HFFc6 (cell line): ENCODE data around the gene LMAN2. TPM values are rescaled to one million over a fixed set of nuclear protein-coding genes. Genes with fewer than 3 reads are reported as not detected.

Experiments
- DNase-seq: peaks from one replicate; pipeline ENCODE4 v3.0.0-alpha.2; 2018
- H3K27ac Mint-ChIP-seq: 2 replicates; pipeline ENCODE4 v1.8.0; 2020; ENCODE audit warnings: mild to moderate bottlenecking, mixed read lengths
- H3K27me3 Mint-ChIP-seq: 2 replicates; pipeline ENCODE4 v1.8.0; 2021; ENCODE audit warnings: mild to moderate bottlenecking, moderate library complexity, mixed read lengths; ENCODE audit not compliant: insufficient read depth
- H3K36me3 Mint-ChIP-seq: 2 replicates; pipeline ENCODE4 v1.8.0; 2021; ENCODE audit warnings: low read depth, mixed read lengths
- H3K4me1 Mint-ChIP-seq: 2 replicates; pipeline ENCODE4 v1.8.0; 2020; ENCODE audit warnings: low read depth, mixed read lengths
- H3K4me3 Mint-ChIP-seq: 2 replicates; pipeline ENCODE4 v1.8.0; 2020; ENCODE audit warnings: mild to moderate bottlenecking, moderate library complexity, mixed read lengths
- H3K9me3 Mint-ChIP-seq: 2 replicates; pipeline ENCODE4 v1.8.0; 2020; ENCODE audit warnings: mild to moderate bottlenecking, mixed read lengths
- CTCF ChIP-seq: fragments of 200-600 bp; sonication (generic); IDR thresholded peaks from 2 replicates; pipeline ENCODE4 v1.5.0; 2021; ENCODE audit warnings: antibody characterized with exemption, mild to moderate bottlenecking
- total RNA-seq, 6 experiments: library from RNA; stranded (reverse); fragmentation: NEBNext Ultra II Directional; extraction: Animal tissue kit (Norgen Biotek cat#: 25700); gene quantifications; 2 replicates in 1 of 6; 3 replicates in 5 of 6; pipeline ENCODE4 v1.2.3, GENCODE V29; 2021

The LMAN2 gene
- total RNA-seq, 6 experiments from 2014 or later, result 153 to 169 (median 164) TPM

- peaks cover 11% of the 10 kb centered on the region for H3K4me1 Mint-ChIP-seq
- DNase-seq, result no peak
- H3K27me3 Mint-ChIP-seq, result peaks cover 23% of the 10 kb centered on the region
- H3K4me3 Mint-ChIP-seq, result no peak overlapping the region
- TF ChIP-seq CTCF, result no peak
- no peaks in the 10 kb centered on the region; the same call in 1 of the 2 replicates for H3K36me3 Mint-ChIP-seq
- H3K27ac Mint-ChIP-seq, result no peak overlapping the region
- no peaks in the 10 kb centered on the region for H3K9me3 Mint-ChIP-seq
Observed at GRCh38 chr5:177372034-177372896, 20.8 kb upstream of the LMAN2 start.

GRCh38 chr5:177371120-177372033 lies 19.9 kb upstream of the LMAN2 start:
- TF ChIP-seq CTCF, result no peak
- no peaks in the 10 kb centered on the region; the same call in 1 of the 2 replicates for H3K36me3 Mint-ChIP-seq
- H3K27ac Mint-ChIP-seq, result no peak overlapping the region
- no peak for DNase-seq
- H3K4me3 Mint-ChIP-seq, result no peak overlapping the region
- peaks cover 23% of the 10 kb centered on the region for H3K27me3 Mint-ChIP-seq
- H3K4me1 Mint-ChIP-seq, result peaks cover 18% of the 10 kb centered on the region
- no peaks in the 10 kb centered on the region for H3K9me3 Mint-ChIP-seq

- peak; percentile 51 for TF ChIP-seq CTCF
- Mint-ChIP-seq H3K27me3 (peaks cover 18% of the 10 kb centered on the region), H3K4me1 (peaks cover 21% of the 10 kb centered on the region), H3K4me3 (no peak overlapping the region), H3K27ac (no peak overlapping the region), H3K9me3 (no peaks in the 10 kb centered on the region), H3K36me3 (no peaks in the 10 kb centered on the region; the same call in 1 of the 2 replicates)
- peak; percentile 47 for DNase-seq
Observed at GRCh38 chr5:177370488-177371119, 19.1 kb upstream of the LMAN2 start.

GRCh38 chr5:177369645-177370440 lies 18.4 kb upstream of the LMAN2 start:
- Mint-ChIP-seq H3K36me3 (no peaks in the 10 kb centered on the region; the same call in 1 of the 2 replicates), H3K9me3 (no peaks in the 10 kb centered on the region), H3K27me3 (peaks cover 18% of the 10 kb centered on the region), H3K27ac (no peak overlapping the region), H3K4me1 (peaks cover 21% of the 10 kb centered on the region), H3K4me3 (no peak overlapping the region)
- DNase-seq, result no peak
- no peak for TF ChIP-seq CTCF
